Activated effector memory CD4-positive, alpha-beta T cell treated with anti-CD3 and anti-CD28 coated beads, Interleukin-2, amount 50 U/mL, for 16 hours (primary cell): ENCODE data around the gene EXO1.
"Not testable (repeated sequence)": the region's sequence is repeated elsewhere in the genome, so short reads cannot be mapped to it uniquely, and the experiment has no call there.

Source experiments
- DNase-seq: peaks from one replicate; pipeline ENCODE4 v3.0.0-alpha.2; 2020

EXO1 gene

GRCh38 chr1:241837416-241837815 lies 10.6 kb upstream of the EXO1 start:
- no peak for DNase-seq

DNA sequence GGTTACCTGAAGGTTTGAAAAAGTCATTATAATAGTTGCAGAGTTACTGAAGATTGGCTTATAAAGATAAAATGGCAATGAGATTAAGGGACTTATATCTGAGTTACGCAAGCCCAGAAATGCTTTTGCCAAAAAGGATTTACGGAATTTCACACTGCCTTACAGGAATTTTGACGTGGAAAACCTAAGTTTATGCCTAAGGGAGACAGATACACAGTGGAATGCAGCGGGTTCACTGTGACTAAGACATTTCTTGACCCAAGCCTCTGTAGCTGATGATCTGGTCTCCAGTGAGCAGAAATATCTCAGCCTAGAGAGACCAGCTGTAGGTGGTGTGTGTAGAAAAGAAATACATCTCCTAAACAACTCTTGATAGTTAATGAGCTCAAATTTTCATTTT lies 10.1 kb upstream of the EXO1 start:
- no peak for DNase-seq

DNA sequence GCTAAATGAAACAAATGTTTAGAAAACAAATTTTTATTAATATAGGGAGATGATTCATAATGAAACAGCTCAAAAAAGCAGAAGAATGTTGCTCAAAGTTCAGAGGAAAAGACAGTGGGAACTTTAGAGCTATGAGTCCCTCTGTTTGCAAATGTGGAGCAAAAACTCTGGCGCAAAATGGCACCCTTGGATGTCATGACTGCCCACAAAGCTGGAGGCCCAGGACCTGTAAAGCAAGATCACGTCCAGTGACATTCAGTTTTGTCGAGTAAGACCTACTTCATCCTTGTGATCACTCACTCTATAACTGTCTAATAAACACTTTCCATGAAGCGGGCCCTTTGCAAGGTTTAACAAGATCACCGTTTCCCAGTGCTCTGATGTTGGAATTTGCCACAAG lies 9.1 kb upstream of the EXO1 start:
- DNase-seq = no peak

- no peak for DNase-seq
These were observed 8.5 kb upstream of the EXO1 start for GRCh38 chr1:241839369-241839979.

- no peak for DNase-seq
These were observed 7.8 kb upstream of the EXO1 start for GRCh38 chr1:241840164-241840563.

DNA sequence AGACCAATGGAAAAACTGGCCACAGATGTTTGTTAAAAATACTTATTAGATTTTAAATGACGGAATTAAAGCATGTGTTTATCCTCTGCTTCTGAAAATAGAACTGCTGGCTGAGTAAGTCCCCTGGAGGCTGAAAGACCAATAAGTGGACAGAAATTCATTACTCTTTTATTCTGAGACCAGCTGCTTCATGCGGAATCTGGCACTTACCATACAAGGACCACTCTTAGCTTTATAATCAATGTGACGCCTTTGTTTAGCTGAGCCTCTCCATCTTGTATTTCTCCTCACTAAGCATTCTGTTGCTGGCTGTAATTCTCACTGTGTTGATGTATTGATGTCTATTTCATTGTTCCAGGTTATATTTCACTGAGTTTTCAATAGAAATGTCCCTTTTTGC lies 6.3 kb upstream of the EXO1 start:
- DNase-seq = no peak

- DNase-seq = no peak
These were observed 5.4 kb upstream of the EXO1 start for GRCh38 chr1:241842565-241842964.

GRCh38 chr1:241844593-241844992 lies 3.4 kb upstream of the EXO1 start:
- no peak for DNase-seq

DNA sequence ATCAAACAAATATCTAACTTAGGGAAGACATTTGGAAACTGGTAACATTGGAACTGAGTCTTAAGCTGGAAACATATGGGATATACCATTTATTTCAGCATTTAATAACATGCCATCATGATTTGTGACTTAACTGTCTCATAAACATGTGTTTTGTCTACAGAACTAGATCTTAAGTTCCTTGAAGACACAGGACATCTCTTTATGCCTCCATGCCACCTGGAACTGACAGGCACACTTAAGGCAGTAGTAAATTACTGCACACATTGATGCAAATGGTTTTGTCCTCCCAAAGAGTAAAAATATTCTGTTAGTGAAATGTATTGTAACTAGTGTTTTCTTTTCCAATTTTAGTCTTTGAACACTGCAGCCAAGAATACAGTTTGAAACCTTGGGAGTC lies 1.6 kb upstream of the EXO1 start:
- DNase-seq = no peak

GRCh38 chr1:241846862-241847539 lies 1.0 kb upstream of the EXO1 start:
- no peak for DNase-seq

DNA sequence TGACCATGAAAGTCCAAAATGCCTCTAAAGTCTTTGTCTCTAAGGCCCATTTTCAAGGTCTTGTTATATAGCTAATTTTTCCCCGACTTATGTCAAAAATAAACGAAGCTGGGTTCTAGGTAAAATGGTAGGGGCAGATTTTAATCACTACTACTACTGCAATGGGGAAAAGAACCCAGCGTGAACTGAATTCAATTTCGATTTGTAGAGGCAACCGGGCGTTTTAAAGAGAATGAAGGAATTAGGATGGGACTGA lies 536 bp upstream of the EXO1 start:
- no peak for DNase-seq

DNA sequence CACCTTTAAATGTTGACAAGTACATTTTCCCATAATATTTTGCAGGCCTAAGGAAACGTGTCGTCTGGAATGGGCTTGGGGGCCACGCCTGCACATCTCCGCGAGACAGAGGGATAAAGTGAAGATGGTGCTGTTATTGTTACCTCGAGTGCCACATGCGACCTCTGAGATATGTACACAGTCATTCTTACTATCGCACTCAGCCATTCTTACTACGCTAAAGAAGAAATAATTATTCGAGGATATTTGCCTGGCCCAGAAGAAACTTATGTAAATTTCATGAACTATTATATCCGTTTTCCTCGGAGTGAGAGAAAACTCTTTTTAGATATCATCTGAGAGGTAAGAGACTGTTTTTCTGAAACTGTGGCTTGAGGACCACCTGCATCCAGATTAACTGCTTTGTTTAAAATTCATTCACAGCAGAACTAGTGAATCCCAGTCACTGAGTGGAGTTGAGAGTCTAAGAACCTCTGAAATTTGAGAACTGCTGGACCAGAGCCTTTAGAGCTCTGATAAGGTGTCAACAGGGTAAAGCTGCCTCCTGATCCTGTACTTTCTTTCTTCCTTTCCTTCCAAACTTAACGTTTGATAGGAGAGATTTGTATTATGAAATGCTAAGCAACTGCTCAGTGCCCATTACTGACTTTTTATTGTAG lies 811 bp downstream of the EXO1 start:
- no peak for DNase-seq

- no peak for DNase-seq
These were observed 1.3 kb downstream of the EXO1 start for GRCh38 chr1:241849345-241849695.

GRCh38 chr1:241855545-241856140 lies 7.6 kb downstream of the EXO1 start:
- DNase-seq = not testable (repeated sequence)

- no peak for DNase-seq
These were observed 9.1 kb downstream of the EXO1 start for GRCh38 chr1:241857131-241857530.

- DNase-seq = no peak
These were observed 12.9 kb downstream of the EXO1 start for GRCh38 chr1:241860922-241861321.

GRCh38 chr1:241869022-241869421 lies 21.0 kb downstream of the EXO1 start:
- no peak for DNase-seq

- DNase-seq = no peak
These were observed 22.3 kb downstream of the EXO1 start for GRCh38 chr1:241870336-241870735.

DNA sequence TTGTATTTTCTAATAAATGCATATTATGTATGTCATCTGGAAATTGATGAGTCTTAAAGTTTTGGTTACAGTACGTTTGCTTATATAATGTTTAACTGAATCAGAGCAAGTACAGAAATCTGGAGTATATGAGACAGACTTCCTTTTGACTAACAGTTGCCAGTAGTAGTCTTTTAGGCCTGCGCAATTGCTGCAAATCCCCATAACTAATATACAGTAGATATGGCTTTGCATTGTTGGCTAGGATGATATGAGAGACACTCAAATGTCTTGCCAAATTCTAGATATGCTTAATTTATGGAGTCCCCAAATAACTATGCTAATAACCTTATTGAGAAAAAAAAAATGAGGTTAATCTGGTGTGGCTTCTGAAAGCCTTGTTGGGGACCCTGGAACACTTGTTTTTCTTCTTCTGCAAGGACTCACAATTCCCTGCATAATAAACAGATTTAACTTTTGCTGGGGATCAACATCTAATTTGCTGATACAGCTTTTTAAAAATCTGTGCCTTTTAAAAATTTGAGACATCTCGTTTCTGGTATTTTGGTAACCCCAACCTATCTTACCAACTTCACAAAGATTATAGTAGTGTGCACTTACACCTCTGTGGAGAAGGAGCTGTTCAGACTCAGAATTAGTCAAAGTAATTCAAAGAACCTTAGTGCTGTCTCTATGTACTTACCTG lies 22.9 kb downstream of the EXO1 start:
- no peak for DNase-seq

DNA sequence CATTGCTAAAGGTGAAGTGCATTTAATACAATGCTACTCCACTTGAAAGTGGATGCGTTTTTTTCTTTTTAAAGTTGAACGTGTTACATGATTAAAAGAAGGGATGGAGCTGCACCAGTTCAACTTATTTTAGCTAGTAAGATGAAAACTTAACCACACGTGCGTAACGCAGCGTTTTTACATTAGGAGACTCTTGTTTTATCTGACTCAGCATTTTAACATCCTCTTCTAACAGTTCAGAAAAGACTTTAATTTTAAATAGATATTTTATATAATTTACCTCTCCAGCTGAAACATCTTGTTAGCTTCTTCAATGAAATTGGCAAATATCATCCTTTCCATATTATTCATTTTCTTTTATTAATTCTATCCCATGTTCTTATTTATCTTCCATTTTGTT lies 33.4 kb downstream of the EXO1 start:
- no peak for DNase-seq

DNA sequence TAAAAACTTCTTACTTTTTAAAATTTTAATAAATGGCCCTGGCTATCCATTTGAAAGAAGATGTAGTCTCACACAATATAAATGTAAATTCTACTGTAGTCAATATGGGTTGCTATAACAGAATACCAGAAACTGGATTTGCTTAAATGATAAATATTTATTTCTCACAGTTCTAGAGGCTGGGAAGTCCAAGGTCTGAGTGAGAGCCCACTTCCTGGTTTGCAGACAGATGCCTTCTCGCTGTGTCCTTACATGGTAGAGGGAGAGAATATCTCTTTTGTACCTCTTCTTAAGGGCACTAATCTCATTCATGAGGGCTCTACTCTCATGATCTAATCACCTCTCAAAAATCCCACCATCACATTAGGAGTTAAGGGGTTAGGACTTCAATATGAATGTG lies 35.2 kb downstream of the EXO1 start:
- no peak for DNase-seq

DNA sequence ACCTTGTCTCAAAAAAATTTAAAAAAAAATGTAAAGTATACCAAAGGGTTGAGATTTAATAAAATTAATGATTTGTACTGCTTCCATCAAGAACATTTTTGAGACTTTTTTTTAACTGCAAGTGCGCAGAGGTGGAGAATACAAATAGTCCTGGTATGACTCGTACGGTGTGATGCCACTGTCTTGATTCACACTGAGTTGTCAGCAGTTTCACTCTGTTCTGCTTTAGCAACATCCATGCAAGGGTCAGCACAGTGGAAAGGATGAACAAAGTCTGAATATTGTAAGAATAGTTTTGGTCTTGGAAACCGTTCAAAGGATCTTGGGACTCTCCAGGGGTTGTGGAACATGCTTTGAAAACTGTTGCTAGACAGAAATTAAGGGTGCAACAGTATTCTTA lies 40.2 kb downstream of the EXO1 start:
- no peak for DNase-seq

DNA sequence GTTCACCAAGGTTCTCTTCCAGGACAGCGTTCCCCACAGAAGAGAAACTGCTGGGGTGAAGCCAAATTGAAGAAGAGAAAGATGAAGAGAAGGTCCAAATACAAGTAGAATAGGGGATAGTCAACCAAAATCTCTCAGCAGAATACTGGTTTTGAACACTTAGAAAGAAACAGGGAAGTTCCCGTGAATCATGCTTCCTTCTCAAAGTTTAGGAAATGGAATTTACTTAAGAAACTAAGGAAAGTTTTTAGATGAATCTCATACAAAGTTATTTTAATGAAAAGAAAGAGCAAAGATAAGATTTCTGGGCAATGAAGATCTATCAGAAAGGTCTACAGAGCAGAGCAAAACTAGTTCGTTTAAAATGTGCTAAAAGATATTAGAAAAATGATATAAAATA lies 43.3 kb downstream of the EXO1 start:
- no peak for DNase-seq

GRCh38 chr1:241894016-241894415 lies 46.0 kb downstream of the EXO1 start:
- DNase-seq = no peak
